CD14-positive monocyte (primary cell): ENCODE measurements around the gene TFDP2. TPM values are rescaled to one million over a fixed set of nuclear protein-coding genes. Genes with fewer than 3 reads are reported as not detected.

ENCODE experiments used
- DNase-seq, 3 donors: peaks; one replicate each; pipeline ENCODE4 v3.0.0-alpha.2; 2011 to 2022
- H2AFZ ChIP-seq: 2 replicates; pipeline ENCODE4 v1.6.0; 2012; ENCODE audit warnings: mild to moderate bottlenecking, low read depth, low read length, inconsistent platforms; ENCODE audit not compliant: insufficient read depth, poor library complexity, severe bottlenecking
- H3K27ac ChIP-seq, 2 donors: 1 replicate in 1 of 2; 2 replicates in 1 of 2; pipeline ENCODE4 v1.5.1; 2012 to 2013; ENCODE audit warnings: low read length in 2 of 2, control low read depth in 1 of 2, inconsistent platforms in 1 of 2, low read depth in 1 of 2, mild to moderate bottlenecking in 1 of 2
- H3K27me3 ChIP-seq, 2 donors: one replicate each; pipeline versions ENCODE4 v1.6.0 to v1.6.1; 2011 to 2013; ENCODE audit warnings: low read length in 2 of 2; ENCODE audit not compliant: control insufficient read depth in 2 of 2, insufficient read depth in 2 of 2
- H3K36me3 ChIP-seq, 2 donors: replicated peaks in 1 of 2; 1 replicate in 1 of 2; 2 replicates in 1 of 2; pipeline versions ENCODE4 v1.5.1 to v1.6.1; 2012 to 2013; ENCODE audit warnings: low read length in 2 of 2, control low read depth in 1 of 2, inconsistent platforms in 1 of 2, mild to moderate bottlenecking in 1 of 2; ENCODE audit not compliant: insufficient read depth in 2 of 2, control insufficient read depth in 1 of 2
- H3K4me1 ChIP-seq, 2 donors: 1 replicate in 1 of 2; 2 replicates in 1 of 2; pipeline versions ENCODE4 v1.5.1 to v1.6.1; 2012 to 2013; ENCODE audit warnings: low read length in 2 of 2, control low read depth in 1 of 2, inconsistent platforms in 1 of 2, mild to moderate bottlenecking in 1 of 2, moderate library complexity in 1 of 2; ENCODE audit not compliant: insufficient read depth in 2 of 2, control insufficient read depth in 1 of 2
- H3K4me2 ChIP-seq: replicated peaks from 2 replicates; pipeline ENCODE3; 2012; ENCODE audit warnings: low read length, moderate library complexity, mild to moderate bottlenecking; ENCODE audit not compliant: poor library complexity, severe bottlenecking; ENCODE audit errors: extremely low read depth
- H3K4me3 ChIP-seq, 3 experiments: fragments of 200-600 bp in 1 of 3; sonication (generic) in 1 of 3; replicated peaks in 1 of 3; 1 replicate in 2 of 3; 2 replicates in 1 of 3; pipeline ENCODE4 v1.5.1; 2011 to 2013; ENCODE audit warnings: low read length in 3 of 3, mild to moderate bottlenecking in 3 of 3, control low read depth in 2 of 3, low read depth in 2 of 3, inconsistent platforms in 1 of 3, moderate library complexity in 1 of 3
- H3K79me2 ChIP-seq: 2 replicates; pipeline ENCODE4 v1.6.0; 2012; ENCODE audit warnings: mild to moderate bottlenecking, control low read depth, inconsistent platforms, low read length, moderate library complexity; ENCODE audit not compliant: insufficient read depth
- H3K9ac ChIP-seq: 2 replicates; pipeline ENCODE4 v1.6.0; 2017; ENCODE audit warnings: low read length, mild to moderate bottlenecking; ENCODE audit not compliant: insufficient read depth, poor library complexity, severe bottlenecking
- H3K9me3 ChIP-seq, 2 donors: replicated peaks in 1 of 2; 1 replicate in 1 of 2; 2 replicates in 1 of 2; pipeline versions ENCODE4 v1.5.1 to v1.6.1; 2012 to 2013; ENCODE audit warnings: low read length in 2 of 2, control low read depth in 1 of 2; ENCODE audit not compliant: control insufficient read depth in 1 of 2, insufficient read depth in 1 of 2
- H4K20me1 ChIP-seq: 2 replicates; pipeline ENCODE4 v1.6.0; 2012; ENCODE audit warnings: mild to moderate bottlenecking, low read length, control low read depth, moderate library complexity; ENCODE audit not compliant: insufficient read depth
- H3K27ac Mint-ChIP-seq, 7 donors: one replicate each; pipeline ENCODE4 v1.8.0; 2020; ENCODE audit warnings: mild to moderate bottlenecking in 7 of 7, mixed read lengths in 7 of 7, moderate library complexity in 6 of 7, inconsistent platforms in 2 of 7
- H3K27me3 Mint-ChIP-seq, 3 donors: one replicate each; pipeline ENCODE4 v1.8.0; 2021 to 2022; ENCODE audit warnings: low read depth in 3 of 3, mild to moderate bottlenecking in 3 of 3, mixed read lengths in 3 of 3, moderate library complexity in 3 of 3, inconsistent platforms in 1 of 3
- H3K36me3 Mint-ChIP-seq, 2 donors: one replicate each; pipeline ENCODE4 v1.8.0; 2020; ENCODE audit warnings: mixed read lengths in 2 of 2, inconsistent platforms in 1 of 2, mild to moderate bottlenecking in 1 of 2
- H3K4me1 Mint-ChIP-seq: one replicate; pipeline ENCODE4 v1.8.0; 2020; ENCODE audit warnings: mild to moderate bottlenecking, mixed read lengths
- H3K4me3 Mint-ChIP-seq, 2 donors: one replicate each; pipeline ENCODE4 v1.8.0; 2020; ENCODE audit warnings: mild to moderate bottlenecking in 2 of 2, mixed read lengths in 2 of 2, moderate library complexity in 1 of 2
- H3K9me3 Mint-ChIP-seq, 7 donors: one replicate each; pipeline ENCODE4 v1.8.0; 2020 to 2022; ENCODE audit warnings: mixed read lengths in 7 of 7, mild to moderate bottlenecking in 6 of 7, moderate library complexity in 6 of 7, inconsistent platforms in 2 of 7
- CTCF ChIP-seq: fragments of 200-600 bp; IDR thresholded peaks from one replicate; pipeline ENCODE4 v1.8.0; 2022; ENCODE audit warnings: antibody characterized with exemption, mild to moderate bottlenecking
- WGBS: methylation state at CpG from one replicate; pipeline ENCODE4 v1.1.5; 2013; ENCODE audit warnings: missing lambda C conversion rate; ENCODE audit not compliant: insufficient coverage; 5-methylcytosine and 5-hydroxymethylcytosine counted together
- intact Hi-C, 2 donors: fragments of 100-400 bp; cut with micrococcal nuclease; formaldehyde crosslinking; loops; one replicate each; pipeline versions ENCODE4 v1.15.0 to v1.15.1; 2023
- polyA plus RNA-seq, 3 donors: library from polyadenylated mRNA; depleted of rRNA in 1 of 3; unstranded in 2 of 3; stranded (reverse) in 1 of 3; fragments of 300-500 nt in 2 of 3; fragments of >200 nt in 1 of 3; fragmentation: Illumina TruSeq in 2 of 3; gene quantifications; 1 replicate in 2 of 3; 2 replicates in 1 of 3; pipeline ENCODE4 v1.2.3, GENCODE V29; 2012 to 2021

The TFDP2 gene
- polyA plus RNA-seq, 3 donors: 1.1 to 3.5 (median 1.7) TPM

GRCh38 chr3:142124243-142124642, 25.1 kb downstream of the TFDP2 start:
- no peak overlapping the region for H2AFZ ChIP-seq
- WGBS: no CpG with 5 or more reads among the region's 2 CpGs

GRCh38 chr3:142120707-142121106, 28.6 kb downstream of the TFDP2 start:
- H3K4me3 Mint-ChIP-seq: no peak overlapping the region
- no peak for DNase-seq
- Histone ChIP-seq H3K27ac (no peak overlapping the region), H3K9me3 (no peaks in the 10 kb centered on the region), H3K27me3 (no peaks in the 10 kb centered on the region), H3K4me2 (no peak overlapping the region), H2AFZ (no peak overlapping the region), H3K79me2 (no peaks in the 10 kb centered on the region), H3K4me1 (peaks cover 6 to 8% of the 10 kb centered on the region in 2 donors), H4K20me1 (no peaks in the 10 kb centered on the region), H3K9ac (no peak overlapping the region), H3K36me3 (no peaks in the 10 kb centered on the region), H3K4me3 (no peak overlapping the region)
- H3K36me3 Mint-ChIP-seq: no peaks in the 10 kb centered on the region
- no peaks in the 10 kb centered on the region for H3K27me3 Mint-ChIP-seq
- peaks cover 0 to 4% (median 0%) of the 10 kb centered on the region in 7 donors for H3K9me3 Mint-ChIP-seq
- no peak overlapping the region for H3K27ac Mint-ChIP-seq
- intact Hi-C loops: no loop called here
- no peak for TF ChIP-seq CTCF
- peaks cover 8% of the 10 kb centered on the region for H3K4me1 Mint-ChIP-seq
- 100% methylated on average over 1 of the region's 3 CpGs for WGBS

More at GRCh38 chr3:142124243-142124642, 25.1 kb downstream of the TFDP2 start:
- DNase-seq: no peak
- H3K27me3 Mint-ChIP-seq: no peaks in the 10 kb centered on the region
- no peaks in the 10 kb centered on the region for H3K9me3 ChIP-seq
- intact Hi-C loops: loop anchor here in 1 of 2 donors (2.0 kb wide), 1 partner anchor 157 kb away; no protein-coding TSS in a partner anchor
- no peak overlapping the region for H3K4me3 ChIP-seq
- H4K20me1 ChIP-seq: no peaks in the 10 kb centered on the region
- H3K27ac ChIP-seq: no peak overlapping the region
- H3K4me1 Mint-ChIP-seq: peaks cover 2% of the 10 kb centered on the region
- H3K9ac ChIP-seq: no peak overlapping the region
- TF ChIP-seq CTCF: no peak
- no peak overlapping the region for H3K4me3 Mint-ChIP-seq
- no peak overlapping the region for H3K27ac Mint-ChIP-seq
- no peaks in the 10 kb centered on the region for H3K36me3 Mint-ChIP-seq
- H3K79me2 ChIP-seq: no peaks in the 10 kb centered on the region
- no peak overlapping the region for H3K4me2 ChIP-seq
- H3K27me3 ChIP-seq: no peaks in the 10 kb centered on the region
- H3K36me3 ChIP-seq: no peaks in the 10 kb centered on the region
- H3K9me3 Mint-ChIP-seq: peaks cover 0 to 4% (median 0%) of the 10 kb centered on the region in 7 donors
- H3K4me1 ChIP-seq: no peaks in the 10 kb centered on the region
